Measurements from ENCODE around the gene CEP57.
"Not testable (repeated sequence)": the region's sequence is repeated elsewhere in the genome, so short reads cannot be mapped to it uniquely, and the experiment has no call there.

Gene CEP57

GRCh38 chr11:95799546-95799945 lies 9.2 kb downstream of the CEP57 start:
- no peak for DNase-seq

DNA sequence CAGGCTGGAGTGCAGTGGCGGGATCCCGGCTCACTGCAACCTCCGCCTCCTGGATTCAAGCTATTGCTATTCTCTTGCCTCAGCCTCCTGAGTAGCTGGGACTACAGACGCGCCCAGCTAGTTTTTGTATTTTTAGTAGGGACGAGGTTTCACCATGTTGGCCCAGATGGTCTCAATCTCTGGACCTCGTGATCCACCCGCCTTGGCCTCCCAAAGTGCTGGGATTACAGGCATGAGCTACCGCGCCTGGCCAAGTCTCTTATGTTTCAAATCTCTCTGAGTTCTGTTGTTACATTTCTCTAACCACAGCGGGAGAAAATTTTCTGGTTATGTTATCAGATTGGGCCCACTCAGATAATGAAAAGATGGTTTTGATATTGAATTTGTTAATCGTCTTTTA lies 10.1 kb downstream of the CEP57 start:
- no peak for DNase-seq

GRCh38 chr11:95802806-95803205 lies 12.5 kb downstream of the CEP57 start:
- no peak for DNase-seq

- no peak for DNase-seq
Measured at GRCh38 chr11:95803973-95804372, 13.7 kb downstream of the CEP57 start.

- DNase-seq, result no peak
Measured at GRCh38 chr11:95805869-95806268, 15.6 kb downstream of the CEP57 start.

- DNase-seq, result not testable (repeated sequence)
Measured at GRCh38 chr11:95806464-95806863, 16.2 kb downstream of the CEP57 start.

DNA sequence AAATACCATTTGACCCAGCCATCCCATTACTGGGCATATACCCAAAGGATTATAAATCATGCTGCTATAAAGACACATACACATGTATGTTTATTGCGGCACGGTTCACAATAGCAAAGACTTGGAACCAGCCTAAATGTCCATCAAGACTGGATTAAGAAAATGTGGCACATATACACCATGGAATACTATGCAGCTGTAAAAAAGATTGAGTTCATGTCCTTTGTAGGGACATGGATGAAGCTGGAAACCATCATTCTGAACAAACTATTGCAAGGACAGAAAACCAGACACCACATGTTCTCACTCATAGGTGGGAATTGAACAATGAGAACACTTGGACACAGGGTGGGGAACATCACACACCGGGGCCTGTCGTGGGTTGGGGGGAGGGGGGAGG lies 20.8 kb downstream of the CEP57 start:
- not testable (repeated sequence) for DNase-seq

GRCh38 chr11:95816037-95816436 lies 25.7 kb downstream of the CEP57 start:
- no peak for DNase-seq

GRCh38 chr11:95821640-95822039 lies 31.3 kb downstream of the CEP57 start:
- no peak for DNase-seq

- DNase-seq, result no peak
Measured at GRCh38 chr11:95827696-95828095, 37.4 kb downstream of the CEP57 start.

DNA sequence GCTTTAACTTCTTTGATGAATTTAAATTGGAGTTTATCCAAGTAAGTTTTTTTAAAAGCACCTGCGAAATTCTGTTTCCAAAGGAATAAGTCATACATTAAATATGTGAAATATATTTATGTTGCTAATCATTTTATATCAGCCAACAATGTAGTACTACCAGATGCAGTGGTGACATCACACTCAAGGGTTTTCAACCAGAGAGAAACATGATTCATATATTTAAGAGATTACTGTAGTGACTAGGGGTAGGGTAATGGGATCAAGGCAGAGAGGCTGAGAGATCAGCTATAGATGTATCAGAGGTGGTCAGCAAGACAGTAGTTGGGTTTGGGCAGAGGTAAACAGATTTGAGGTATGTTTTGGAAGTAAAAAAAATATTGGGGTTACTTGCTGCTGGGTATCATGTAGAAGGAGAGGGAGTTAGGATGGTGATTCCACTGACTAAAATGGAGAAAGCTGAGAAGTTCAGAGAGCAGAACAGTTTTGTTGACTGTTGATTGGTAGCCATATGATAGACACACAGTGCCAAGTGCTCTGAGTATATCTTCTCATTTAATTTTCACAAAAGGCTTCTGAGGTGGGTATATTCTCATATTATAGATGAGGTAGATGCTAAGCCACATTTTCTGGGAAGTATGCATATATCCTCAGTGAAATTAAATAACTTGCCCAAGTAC lies 39.4 kb downstream of the CEP57 start:
- DNase-seq, result no peak

DNA sequence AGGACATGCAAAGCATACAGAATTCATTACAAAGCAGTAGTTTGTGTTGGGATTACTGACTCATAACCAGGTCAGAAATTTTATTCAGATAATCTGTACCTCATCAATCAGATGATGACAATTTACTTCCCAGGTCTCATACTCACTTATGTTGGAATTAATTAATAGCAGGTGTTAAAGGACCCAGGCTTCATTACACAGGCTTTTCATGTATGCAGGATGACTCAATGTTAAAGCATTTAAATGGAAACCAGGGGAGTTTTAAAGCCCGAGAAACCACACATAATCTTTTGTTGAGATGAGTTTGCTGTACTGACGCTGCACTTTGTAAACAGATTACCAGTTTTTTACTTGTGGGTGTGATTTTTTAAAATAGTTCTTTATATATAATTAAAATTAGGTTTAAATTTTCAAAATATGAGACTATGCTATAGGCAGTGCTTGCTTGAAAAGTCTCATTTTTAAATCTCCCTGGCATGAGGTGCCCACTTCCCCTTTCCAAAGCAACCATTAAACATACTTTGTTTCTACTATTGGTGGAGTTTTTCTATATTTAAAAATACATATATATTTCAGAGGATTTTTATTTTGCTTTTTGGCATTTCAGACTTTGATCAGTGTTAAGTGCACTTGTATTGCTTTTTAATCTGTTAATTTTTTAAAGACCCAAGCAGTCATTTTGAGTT lies 41.0 kb downstream of the CEP57 start:
- no peak for DNase-seq

DNA sequence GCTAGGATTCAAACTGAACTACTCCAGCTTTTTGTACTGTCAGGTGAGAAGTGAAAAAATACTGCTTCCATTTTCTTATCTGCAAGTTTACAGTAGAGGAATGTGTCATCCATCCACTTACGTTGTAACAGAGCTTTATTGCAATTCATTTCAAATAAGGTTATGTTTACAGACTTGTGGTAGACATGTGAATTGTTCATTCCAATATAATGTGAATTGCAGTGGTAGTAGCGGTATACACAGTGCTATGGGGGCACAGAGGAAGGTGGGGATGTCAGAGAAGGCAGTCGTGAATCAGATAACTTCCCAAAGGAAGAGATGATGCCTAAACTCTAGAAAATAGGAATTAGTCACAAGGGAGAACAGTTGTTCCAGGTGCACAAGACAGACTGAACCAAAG lies 42.5 kb downstream of the CEP57 start:
- no peak for DNase-seq

DNA sequence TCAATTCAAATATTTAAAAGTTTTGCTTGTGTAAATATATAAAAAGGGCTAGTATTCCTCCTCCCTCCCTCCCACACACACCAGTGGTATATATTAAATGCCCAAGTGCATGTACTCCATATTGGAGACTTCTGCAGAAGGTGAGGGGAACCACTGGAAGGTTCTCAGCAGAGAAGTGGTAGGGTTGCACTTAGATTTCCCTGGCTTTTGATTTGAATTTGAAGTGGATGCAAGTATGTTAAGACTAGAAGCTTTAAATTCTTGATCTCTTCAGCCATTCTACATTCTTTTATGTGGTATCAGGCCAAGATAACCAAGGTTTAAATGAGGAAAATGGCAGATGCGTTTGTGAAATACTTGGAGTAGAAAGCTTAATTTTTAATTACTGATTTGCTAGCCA lies 43.1 kb downstream of the CEP57 start:
- no peak for DNase-seq

GRCh38 chr11:95835351-95835750 lies 45.1 kb downstream of the CEP57 start:
- no peak for DNase-seq

DNA sequence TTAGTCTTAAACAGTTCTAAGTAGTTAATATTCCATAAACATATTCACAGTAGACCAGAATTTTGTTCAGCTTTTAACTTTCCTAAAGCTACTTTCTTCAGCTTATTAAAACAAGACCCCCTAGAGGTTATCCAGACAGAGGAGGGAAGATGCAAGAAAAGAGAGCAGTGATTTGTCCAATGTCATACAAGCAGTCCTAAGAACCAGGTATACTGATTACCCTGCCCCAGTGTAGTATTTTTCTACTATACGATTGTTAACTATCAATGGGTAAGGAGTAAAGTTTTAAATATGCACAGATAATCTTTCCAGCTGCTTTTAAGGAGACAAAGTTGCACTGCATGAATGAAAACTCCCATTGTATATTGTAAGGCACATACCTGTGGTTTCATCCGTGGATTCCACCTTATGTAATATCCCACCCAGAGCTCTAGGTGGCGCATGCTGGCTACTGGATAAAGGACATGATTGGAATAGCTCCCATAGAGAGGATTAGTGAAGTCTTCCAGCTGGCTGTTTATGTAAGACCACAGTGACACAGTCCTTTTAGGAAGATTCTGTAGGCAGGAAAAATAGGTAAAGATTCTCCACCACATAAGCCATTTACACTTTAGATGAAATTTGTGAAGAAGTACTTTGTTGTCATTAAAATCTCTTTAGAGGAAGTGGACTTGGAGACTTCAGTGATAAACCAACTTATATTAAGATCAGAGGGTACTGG lies 45.6 kb downstream of the CEP57 start:
- DNase-seq, result peak; percentile 47

DNA sequence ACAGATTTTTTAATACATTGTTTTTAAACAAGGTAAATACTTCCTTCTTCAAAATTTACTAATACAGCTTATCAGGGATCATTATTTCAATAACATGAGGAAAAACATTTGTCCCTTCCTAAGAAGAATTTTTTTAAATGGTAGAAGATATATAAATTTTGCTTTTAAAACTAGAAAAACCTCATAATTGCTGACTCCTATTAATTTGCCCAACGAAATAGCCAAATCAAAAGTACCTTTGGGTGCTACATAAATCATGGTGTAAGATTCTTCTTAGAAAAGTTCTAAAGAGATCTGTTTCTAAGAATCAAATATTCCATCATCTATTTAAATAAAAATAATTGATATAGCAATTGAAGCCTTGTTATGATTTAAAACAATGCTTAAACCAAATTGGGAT lies 54.9 kb downstream of the CEP57 start:
- no peak for DNase-seq

DNA sequence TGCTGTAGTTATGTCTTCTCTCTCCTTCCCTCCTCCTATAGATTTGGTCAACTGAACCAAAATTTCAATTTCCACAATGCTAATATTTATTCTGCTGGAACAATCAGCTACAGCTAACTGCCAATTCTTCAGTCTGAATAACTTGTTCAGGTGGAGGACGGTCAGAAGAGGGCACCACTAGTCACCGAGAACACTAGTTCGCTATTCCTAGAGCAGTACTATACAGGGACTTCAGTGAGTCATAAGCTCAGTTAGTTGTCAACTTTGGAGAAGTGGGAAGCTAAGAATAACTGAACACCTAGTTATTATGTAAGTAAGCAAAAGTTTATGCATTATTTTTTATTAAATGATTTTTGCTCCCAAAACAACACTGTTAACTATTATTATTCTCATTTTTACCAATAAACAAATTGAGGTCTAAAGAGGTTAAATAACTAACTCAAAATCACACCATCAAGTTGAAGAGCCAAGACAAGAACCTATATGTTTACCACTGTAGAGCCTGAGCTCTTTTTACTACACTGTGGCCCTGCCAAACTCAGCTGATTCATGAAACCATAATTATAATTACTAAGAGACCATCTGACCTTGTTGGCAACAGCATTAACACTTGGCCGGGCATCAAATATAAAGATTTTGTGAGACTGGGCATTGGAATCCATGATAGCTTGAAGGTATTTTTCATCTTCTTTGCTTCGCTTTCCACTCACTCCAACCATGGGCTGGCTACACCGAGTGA lies 59.0 kb downstream of the CEP57 start:
- DNase-seq, result no peak

DNA sequence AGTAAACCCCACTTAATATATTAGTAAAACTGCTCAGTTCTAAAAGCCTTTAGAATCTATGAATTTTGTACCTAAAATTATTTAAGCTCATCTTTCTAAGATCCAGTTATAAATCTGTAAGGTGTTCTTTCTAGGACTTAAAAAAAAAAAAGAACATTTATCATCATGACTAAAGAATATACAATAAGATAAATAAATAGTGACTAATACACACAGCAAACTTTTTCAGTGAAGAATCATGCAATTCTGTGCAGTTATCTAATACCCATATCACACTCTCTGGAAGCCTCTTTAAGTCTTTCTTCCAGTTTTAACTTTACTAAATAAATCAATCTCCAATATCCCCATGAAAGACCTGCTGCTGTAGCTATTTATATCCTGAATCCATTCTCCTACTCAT lies 59.8 kb downstream of the CEP57 start:
- no peak for DNase-seq

GRCh38 chr11:95853138-95853537 lies 62.8 kb downstream of the CEP57 start:
- DNase-seq, result no peak

- DNase-seq, result no peak
Measured at GRCh38 chr11:95853862-95854261, 63.6 kb downstream of the CEP57 start.

- not testable (repeated sequence) for DNase-seq
Measured at GRCh38 chr11:95854362-95854761, 64.1 kb downstream of the CEP57 start.

DNA sequence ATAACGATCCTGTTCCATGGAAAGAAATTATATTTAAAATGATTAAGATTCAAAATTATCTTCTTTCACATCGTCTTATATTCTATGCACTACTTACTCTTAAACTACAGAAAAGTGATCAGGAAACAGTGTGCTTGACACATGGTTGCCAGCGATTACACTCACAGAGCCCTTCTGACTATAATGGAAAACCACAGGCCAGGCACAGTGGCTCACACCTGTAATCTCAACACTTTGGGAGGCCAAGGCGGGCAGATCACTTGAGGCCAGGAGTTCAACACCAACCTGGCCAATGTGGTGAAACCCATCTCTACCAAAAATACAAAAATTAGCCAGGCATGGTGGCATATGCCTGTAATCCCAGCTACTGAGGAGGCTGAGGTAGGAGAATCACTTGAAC lies 69.7 kb downstream of the CEP57 start:
- DNase-seq, result not testable (repeated sequence)

All from CD4-positive, alpha-beta T cell treated with Interleukin-15 for 1 hour (primary cell).